NCI-H1092 (cell line): ENCODE results near the gene MYO15B.

Experiments used
- DNase-seq: peaks from one replicate; lab custom pipeline; 2025; lab: John Stamatoyannopoulos, UW

MYO15B gene

DNA sequence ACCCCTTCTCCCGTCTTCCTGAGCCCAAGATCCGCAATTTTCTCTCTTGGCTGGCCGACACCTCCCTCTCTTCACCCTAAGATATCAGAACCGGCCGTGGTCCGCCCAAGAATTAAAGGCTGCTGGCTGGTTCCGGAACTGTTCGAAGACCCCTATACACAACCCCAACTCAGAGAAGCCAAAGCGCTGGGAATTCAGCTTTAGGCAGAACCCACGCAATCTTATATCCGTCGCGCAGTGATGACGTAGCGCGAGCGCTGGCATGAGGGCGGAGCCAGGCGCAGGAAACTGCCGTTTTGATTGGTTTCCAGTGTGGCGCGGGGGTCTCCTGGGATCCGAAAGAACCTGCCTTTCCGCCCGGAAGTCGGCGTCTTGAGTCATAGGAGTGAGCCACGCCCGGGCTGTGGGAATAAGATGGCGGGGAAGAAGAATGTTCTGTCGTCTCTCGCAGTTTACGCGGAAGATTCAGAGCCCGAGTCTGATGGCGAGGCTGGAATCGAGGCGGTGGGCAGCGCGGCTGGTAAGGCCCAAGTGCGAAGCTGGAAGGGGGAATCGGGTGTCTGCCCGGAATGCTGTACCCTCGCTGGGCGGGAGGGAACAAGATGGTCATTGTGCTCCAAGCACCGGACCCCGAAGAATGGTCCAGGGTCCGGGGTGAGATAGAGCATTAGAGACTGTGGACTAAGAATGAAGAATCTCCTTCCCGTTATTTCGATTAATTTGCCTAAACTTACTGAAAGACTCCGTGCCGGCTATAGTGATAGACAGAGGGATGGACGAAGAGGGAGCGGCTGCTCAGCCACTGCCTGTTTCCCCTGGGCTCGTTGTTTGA is 79.6 kb downstream of the MYO15B start, which contains the start of the genes RECQL5 and SAP30BP:
Gene RECQL5 (minus strand): TSS at position 196 of the 832 bp plus-strand sequence. CDS start 597 bp downstream, outside the sequence.
Gene SAP30BP (plus strand): TSS at position 380 of the 832 bp plus-strand sequence. CDS start 35 bp downstream, at position 415.
- peak; percentile 98 for DNase-seq

DNA sequence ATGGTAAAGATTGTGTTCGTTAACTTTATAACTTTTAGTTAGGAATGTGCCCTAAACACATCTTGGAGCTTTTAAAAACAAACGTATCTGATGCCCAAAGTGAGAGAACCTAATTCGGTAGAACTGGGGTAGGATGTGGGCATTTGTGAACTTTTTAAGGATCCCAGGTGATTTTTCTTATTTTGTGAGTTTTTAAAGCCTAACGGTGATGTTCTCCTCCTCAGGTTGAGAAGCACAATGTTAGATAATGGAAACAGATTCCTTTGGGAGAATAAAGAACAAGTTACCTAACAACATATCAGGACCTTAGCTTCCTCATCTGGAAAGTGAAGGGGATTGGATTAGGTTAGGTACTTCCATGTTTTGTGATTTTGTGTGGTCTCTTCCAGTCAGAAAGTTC is 80.2 kb downstream of the MYO15B start:
- no peak for DNase-seq

GRCh38 chr17:75668489-75668888 is 80.9 kb downstream of the MYO15B start:
- DNase-seq = no peak

DNA sequence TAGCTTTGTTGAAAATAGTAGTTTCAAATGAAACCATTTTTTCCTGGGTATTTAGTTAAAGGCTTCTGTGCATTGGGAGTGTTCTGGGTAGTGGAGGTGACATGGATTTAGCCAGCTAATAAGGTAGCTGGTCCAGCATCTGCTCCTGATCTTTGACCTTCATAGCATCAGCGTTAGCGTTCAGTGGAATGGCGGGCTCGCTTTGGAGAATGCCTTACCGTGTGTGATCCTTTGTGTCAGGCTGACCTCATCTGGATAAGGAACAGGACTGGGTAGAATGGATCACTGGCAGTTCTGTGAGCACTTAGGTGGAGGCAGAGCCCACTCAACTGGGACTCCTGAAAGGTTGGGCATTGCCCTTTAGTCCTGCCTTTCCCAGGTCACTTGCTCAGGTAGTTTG is 83.3 kb downstream of the MYO15B start:
- DNase-seq = no peak

DNA sequence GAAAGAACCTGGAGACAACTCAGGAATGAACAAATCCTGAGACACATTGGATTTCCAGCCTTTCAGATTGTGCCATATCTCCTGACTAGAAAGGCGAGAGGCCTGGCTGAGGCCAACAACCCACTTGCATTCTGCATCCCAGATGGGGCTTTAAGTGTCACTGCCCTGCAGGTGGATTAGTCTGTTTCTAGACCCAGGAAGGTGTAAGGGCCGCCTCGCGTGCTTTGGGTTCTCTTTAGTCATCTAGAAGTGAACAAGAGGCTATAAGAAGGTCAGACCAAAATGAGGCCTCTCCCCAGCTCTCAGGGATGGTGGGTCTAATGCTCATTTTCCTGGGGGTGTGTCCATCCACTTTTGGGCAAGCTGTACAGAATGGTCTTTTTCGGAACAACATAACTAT is 84.4 kb downstream of the MYO15B start:
- DNase-seq = no peak

DNA sequence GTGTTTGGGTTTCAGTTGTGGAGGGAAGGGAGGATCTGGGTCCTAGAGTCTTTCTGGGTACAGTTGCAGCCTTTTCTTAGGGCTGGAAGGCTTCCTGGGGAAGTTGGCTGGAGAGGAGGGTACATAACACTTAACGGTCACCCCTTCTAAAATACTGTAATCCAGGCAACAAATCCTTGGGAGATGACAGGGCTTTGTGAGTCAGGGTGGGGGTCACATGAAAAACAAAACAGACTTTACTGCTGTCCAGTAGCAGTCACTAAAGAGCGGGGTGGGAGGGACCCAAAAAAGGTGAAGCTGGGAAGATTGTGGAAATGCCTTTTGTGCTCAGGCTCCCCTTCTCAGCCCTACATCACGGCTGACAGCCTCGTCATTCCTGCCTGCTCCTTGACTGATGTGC is 85.9 kb downstream of the MYO15B start:
- DNase-seq = no peak
